Measurements from ENCODE around the gene FAM90A26.
"Not testable (repeated sequence)": the region's sequence is repeated elsewhere in the genome, so short reads cannot be mapped to it uniquely, and the experiment has no call there.

Gene FAM90A26

GRCh38 chr4:9169791-9170459 lies at the start of gene FAM90A26:
TSS of gene FAM90A26 (plus strand) at chr4:9170409. CDS start at chr4:9173173, 2,764 bp downstream.
- FAIRE-seq; DNase-seq (ENCODE audit: insufficient read length, low spot score): not testable (repeated sequence)

GRCh38 chr4:9122711-9123110 lies 47.5 kb upstream of the FAM90A26 start:
- not testable (repeated sequence) for FAIRE-seq; DNase-seq (ENCODE audit: insufficient read length, low spot score)

- not testable (repeated sequence) for FAIRE-seq; DNase-seq (ENCODE audit: insufficient read length, low spot score)
These were observed 46.6 kb upstream of the FAM90A26 start for GRCh38 chr4:9123572-9124007.

- FAIRE-seq; DNase-seq (ENCODE audit: insufficient read length, low spot score): not testable (repeated sequence)
These were observed 44.5 kb upstream of the FAM90A26 start for GRCh38 chr4:9125601-9126161.

DNA sequence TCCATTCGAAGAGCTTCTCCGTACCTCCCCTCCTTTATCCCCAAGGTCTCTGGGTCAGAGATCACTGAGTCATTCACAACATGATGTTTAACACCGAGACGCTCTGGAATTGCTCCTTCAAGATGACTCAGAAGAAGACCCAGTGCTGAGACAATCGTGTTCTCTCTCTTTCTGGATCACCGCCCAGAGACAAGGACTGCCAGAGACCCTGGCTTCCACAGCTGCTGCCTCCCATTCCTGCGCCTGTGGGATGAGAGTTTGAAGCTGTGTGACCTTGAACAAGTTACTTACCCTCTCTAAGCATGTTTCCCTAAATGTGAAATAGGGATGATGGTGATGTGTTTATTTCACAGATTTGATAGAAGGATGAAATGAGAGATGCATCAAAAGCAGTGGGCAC lies 38.8 kb upstream of the FAM90A26 start:
- not testable (repeated sequence) for DNase-seq (ENCODE audit: insufficient read length, low spot score); FAIRE-seq

- FAIRE-seq; DNase-seq (ENCODE audit: insufficient read length, low spot score): not testable (repeated sequence)
These were observed 37.4 kb upstream of the FAM90A26 start for GRCh38 chr4:9132849-9133248.

- not testable (repeated sequence) for FAIRE-seq; DNase-seq (ENCODE audit: insufficient read length, low spot score)
These were observed 36.2 kb upstream of the FAM90A26 start for GRCh38 chr4:9134011-9134410.

DNA sequence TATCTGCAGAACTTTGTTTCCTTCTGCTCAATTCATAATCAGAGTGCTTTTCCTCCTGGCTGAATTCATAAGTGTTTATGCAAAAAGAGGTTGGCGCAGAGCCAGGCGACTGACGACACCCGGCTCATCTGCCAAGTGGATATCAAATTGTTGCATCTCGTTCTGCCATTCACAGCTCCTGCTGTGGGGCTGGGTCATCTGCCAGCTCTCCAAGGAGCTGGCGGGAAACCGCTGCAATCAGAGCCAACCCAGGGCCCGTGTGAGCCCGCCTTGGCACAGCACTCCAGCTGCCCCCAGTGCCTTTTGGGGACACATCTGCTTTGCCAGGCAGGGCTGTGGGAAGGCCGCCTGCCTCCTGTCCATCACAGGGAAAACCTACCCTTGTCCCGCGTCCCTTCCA lies 35.7 kb upstream of the FAM90A26 start:
- FAIRE-seq; DNase-seq (ENCODE audit: insufficient read length, low spot score): not testable (repeated sequence)

- DNase-seq (ENCODE audit: insufficient read length, low spot score); FAIRE-seq: not testable (repeated sequence)
These were observed 29.2 kb upstream of the FAM90A26 start for GRCh38 chr4:9141050-9141449.

- not testable (repeated sequence) for DNase-seq (ENCODE audit: insufficient read length, low spot score); FAIRE-seq
These were observed 27.4 kb upstream of the FAM90A26 start for GRCh38 chr4:9142786-9143185.

GRCh38 chr4:9143421-9144080 lies 26.7 kb upstream of the FAM90A26 start:
- no peak for DNase-seq (ENCODE audit: insufficient read length, low spot score)
- FAIRE-seq, result no peak

- DNase-seq (ENCODE audit: insufficient read length, low spot score) (no peak), FAIRE-seq (no peak)
These were observed 23.2 kb upstream of the FAM90A26 start for GRCh38 chr4:9146967-9147366.

DNA sequence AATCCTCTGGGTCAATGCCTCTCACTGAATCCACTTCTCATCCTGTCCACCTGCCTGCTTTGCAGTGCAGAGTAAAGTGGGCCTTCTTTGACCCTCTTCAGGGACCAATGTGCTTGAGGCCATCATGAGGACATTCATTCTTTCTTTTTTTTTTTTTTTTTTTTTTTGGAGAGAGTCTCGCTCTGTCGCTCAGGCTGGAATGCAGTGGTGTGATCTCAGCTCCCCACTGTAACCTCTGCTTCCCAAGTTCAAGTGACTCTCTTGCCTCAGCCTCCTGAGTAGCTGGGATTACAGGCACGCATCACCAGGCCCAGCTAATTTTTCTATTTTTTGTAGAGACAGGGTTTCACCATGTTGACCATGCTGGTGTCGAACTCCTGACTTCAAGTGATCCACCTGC lies 22.8 kb upstream of the FAM90A26 start:
- not testable (repeated sequence) for DNase-seq (ENCODE audit: insufficient read length, low spot score); FAIRE-seq

DNA sequence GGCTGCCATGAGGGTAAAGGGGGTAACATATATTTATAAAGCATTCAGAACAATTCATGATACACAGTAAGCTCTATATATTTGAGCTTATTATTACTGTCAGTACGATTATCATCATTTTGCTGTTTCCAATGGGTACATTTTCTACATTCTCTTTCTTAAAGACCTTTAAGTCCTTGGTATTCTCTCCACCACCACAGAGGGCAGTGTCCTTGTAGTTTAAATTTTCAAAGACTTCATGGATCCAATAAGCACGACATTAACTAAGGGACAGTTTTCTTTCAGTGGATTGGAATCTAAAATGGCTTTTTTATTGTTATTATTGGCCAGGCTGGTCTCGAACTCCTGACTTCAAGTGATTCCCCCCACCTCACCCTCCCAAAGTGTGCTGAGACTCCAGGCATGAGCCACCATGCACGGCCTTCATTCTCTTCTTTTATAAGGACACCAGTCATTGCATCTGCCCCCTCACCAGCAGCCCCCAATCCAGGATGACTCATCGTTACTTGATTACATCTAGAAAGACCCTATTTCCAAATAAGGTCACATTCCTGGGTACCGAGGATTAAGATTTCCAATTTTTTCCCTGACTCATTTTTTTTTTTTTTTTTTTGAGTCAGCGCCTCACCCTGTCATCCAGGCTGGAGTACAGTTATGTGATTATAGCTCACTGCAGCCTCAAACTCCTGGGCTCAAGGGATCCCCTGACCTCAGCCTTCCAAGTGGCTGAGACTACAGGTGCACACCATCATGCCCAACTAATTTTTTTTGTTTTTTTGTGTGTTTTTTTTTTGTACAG lies 21.4 kb upstream of the FAM90A26 start:
- not testable (repeated sequence) for FAIRE-seq; DNase-seq (ENCODE audit: insufficient read length, low spot score)

GRCh38 chr4:9151809-9152179 lies 18.4 kb upstream of the FAM90A26 start:
- not testable (repeated sequence) for DNase-seq (ENCODE audit: insufficient read length, low spot score)

DNA sequence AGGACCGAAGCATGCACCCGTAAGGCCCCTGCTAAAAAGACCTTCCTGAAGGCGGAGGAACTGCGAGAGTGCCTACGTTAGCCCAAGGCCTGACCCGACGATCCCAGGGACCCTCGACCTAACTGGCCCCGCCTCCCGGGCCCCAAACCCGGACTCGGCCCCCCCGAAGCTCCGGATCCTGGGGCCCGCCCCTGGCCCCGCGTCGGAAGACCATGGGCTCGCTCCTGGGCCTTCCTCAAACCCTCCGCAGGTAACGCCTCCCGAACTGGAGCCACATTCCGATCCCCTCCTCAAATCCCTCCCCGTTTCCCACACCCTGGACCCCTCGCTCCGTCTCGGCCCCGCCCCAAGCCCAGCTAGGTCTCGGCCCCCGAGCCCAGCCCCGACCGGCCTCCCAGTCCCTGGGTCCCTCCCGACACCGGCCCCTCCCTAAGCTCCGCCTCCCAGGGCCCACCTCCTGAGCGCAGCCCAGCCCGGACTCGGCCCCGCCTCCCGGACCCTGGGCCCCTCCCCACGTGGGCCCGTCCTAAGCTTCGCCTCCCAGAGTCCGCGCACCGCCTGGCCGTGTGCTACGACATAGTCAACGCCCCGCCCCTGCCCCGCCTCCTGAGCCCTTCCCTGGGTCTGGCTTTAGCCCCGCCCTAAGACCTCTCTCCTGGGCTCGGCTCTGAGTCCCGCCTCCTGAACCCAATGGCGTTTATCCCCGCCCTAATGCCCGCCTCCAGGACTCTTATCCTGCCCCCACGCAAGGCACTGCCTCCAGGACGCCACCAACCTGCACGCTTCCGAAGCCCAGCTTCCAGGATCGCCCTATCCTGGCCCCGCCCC lies 17.8 kb upstream of the FAM90A26 start:
- peak; percentile 9 for DNase-seq (ENCODE audit: insufficient read length, low spot score)
- FAIRE-seq, result not testable (repeated sequence)

More at GRCh38 chr4:9151809-9152179, 18.4 kb upstream of the FAM90A26 start:
- FAIRE-seq, result not testable (repeated sequence)

DNA sequence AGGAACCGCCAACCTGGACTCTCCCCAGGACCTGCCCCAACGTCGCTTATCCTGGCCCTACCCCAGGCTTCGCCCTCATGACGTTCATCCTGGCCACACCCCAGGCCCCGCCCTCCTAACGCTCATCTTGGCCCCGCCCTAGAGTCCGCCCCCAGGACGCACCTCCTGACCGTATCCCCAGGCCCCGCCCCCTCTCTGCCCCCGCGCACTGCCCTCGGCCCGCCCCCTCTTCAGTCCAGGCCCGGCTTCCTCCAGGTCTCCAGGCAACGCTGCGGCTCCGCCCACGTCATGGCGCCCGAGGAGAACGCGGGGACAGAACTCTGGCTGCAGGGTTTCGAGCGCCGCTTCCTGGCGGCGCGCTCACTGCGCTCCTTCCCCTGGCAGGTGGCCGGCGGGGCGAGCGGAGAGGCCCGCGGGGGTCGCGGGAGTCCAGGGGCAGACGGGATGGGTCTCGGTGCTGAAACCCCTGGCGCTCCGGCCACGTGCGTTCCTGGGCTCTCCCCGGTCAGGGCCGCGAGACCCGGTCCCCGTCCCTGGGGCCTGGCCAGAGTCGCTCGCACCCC lies 17.1 kb upstream of the FAM90A26 start:
- DNase-seq (ENCODE audit: insufficient read length, low spot score), result peak; percentile 64
- FAIRE-seq, result peak; percentile 65

DNA sequence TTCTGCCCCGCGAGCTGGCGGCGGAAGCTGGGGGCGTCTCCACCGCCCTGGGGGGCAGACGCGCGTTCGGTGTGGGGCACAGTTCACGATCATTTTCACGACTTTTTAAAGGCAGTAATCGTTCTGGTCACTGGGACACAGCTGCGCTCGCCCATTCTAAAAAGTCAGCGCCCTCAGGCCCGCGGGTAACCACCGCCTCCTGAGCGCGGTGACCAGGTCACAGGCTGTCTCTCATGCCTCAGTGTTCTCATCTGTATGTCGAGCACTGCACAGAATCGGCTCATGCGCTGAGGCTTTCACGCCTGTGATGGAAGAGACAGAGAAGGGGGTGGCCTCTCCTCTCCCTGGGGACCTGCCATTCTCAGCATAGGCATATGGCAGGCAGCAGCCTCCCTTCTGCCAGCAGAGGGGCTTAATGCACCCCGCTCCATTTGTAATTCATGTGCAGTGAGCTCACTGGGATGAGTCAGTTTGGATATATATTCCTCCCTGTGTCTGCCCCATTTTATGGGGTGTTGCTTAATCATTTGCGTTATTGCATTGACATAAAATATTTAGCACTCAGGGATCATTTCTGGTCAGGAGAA lies 16.5 kb upstream of the FAM90A26 start:
- not testable (repeated sequence) for FAIRE-seq; DNase-seq (ENCODE audit: insufficient read length, low spot score)

Measured in GM19239 (cell line).